ENCODE measurements around the gene IGFBPL1.

- TF ChIP-seq CTCF (IDR thresholded peaks at IDR 0.05; ENCODE audit: low read depth, low read length, missing input control) = no peak
- TF ChIP-seq MAX (IDR thresholded peaks at IDR 0.05) = no peak
- TF ChIP-seq ZBTB33 (IDR thresholded peaks at IDR 0.05) = no peak
- no peak for TF ChIP-seq REST (IDR thresholded peaks at IDR 0.05)
- TF ChIP-seq YY1 (IDR thresholded peaks at IDR 0.05) = no peak
- no peak for TF ChIP-seq EGR1 (IDR thresholded peaks at IDR 0.05; ENCODE audit: low read depth in 2 of 2)
- no peak for TF ChIP-seq RAD21 (IDR thresholded peaks at IDR 0.05)
These were observed 65.0 kb downstream of the IGFBPL1 start for GRCh38 chr9:38359297-38359653.

Measured in liver (tissue), 3 donors.